ENCODE measurements around the gene RAP1GAP2. TPM values are rescaled to one million over a fixed set of nuclear protein-coding genes. Genes with fewer than 3 reads are reported as not detected.

The RAP1GAP2 gene
- polyA plus RNA-seq, 3 donors = 1.5 to 48.4 (median 6.1) TPM

GRCh38 chr17:2797637-2798036 lies 1.4 kb downstream of the RAP1GAP2 start:
- peaks cover 90% of the 10 kb centered on the region for H3K79me2 ChIP-seq (ENCODE audit: insufficient read depth, low read length)
- H3K36me3 Mint-ChIP-seq = peaks cover 27 to 42% of the 10 kb centered on the region in 2 donors
- peaks cover 16 to 32% of the 10 kb centered on the region in 2 donors for H3K36me3 ChIP-seq (replicated peaks in 1 of 2; ENCODE audit: control insufficient read depth in 1 of 2, insufficient read depth in 2 of 2, low read length in 2 of 2)
- H3K4me1 ChIP-seq (ENCODE audit: control insufficient read depth in 1 of 2, insufficient read depth in 2 of 2, low read length in 2 of 2) = peaks cover 56 to 73% of the 10 kb centered on the region in 2 donors
- no peaks in the 10 kb centered on the region for H3K27me3 ChIP-seq (ENCODE audit: control insufficient read depth in 2 of 2, insufficient read depth in 2 of 2, low read length in 2 of 2)
- peak overlapping the region; percentile 76 for H2AFZ ChIP-seq (ENCODE audit: insufficient read depth, low read depth, low read length, poor library complexity, severe bottlenecking)
- 21% methylated on average over 10 of the region's 11 CpGs for WGBS (ENCODE audit: insufficient coverage)
- H3K9me3 ChIP-seq (replicated peaks in 1 of 2; ENCODE audit: control insufficient read depth in 1 of 2, insufficient read depth in 1 of 2, low read length in 2 of 2) = no peaks in the 10 kb centered on the region
- peak overlapping the region; percentile 65 for H3K9ac ChIP-seq (ENCODE audit: insufficient read depth, low read length, poor library complexity, severe bottlenecking)
- TF ChIP-seq CTCF (IDR thresholded peaks at IDR 0.05) = no peak
- peak overlapping the region; percentile 94 for H3K4me2 ChIP-seq (replicated peaks; ENCODE audit: extremely low read depth, low read length, poor library complexity, severe bottlenecking)
- peak overlapping the region in 6 of 7 donors; percentile 53 to 95 (median 92) for H3K27ac Mint-ChIP-seq
- peaks cover 60% of the 10 kb centered on the region for H4K20me1 ChIP-seq (ENCODE audit: insufficient read depth, low read length)
- peak overlapping the region; percentile 78 to 88 (median 87) for H3K4me3 ChIP-seq (replicated peaks in 1 of 3; ENCODE audit: low read depth in 2 of 3, low read length in 3 of 3)
- intact Hi-C loops (cut with micrococcal nuclease) = loop anchor here in 1 of 2 donors (10.0 kb wide), 2 partner anchors 57 to 207 kb away; no protein-coding TSS in a partner anchor
- no peak for DNase-seq
- H3K4me3 Mint-ChIP-seq = peak overlapping the region; percentile 95 to 97
- H3K4me1 Mint-ChIP-seq = peaks cover 79% of the 10 kb centered on the region
- peak overlapping the region in 1 of 2 donors; percentile 90 for H3K27ac ChIP-seq (ENCODE audit: low read depth in 1 of 2, low read length in 2 of 2)
- H3K9me3 Mint-ChIP-seq = peaks cover 0 to 1% (median 0%) of the 10 kb centered on the region in 7 donors
- H3K27me3 Mint-ChIP-seq (ENCODE audit: low read depth in 3 of 3) = no peaks in the 10 kb centered on the region

- H3K36me3 Mint-ChIP-seq = peaks cover 30 to 43% of the 10 kb centered on the region in 2 donors
- Histone ChIP-seq H3K4me3 (replicated peaks in 1 of 3; ENCODE audit: low read depth in 2 of 3, low read length in 3 of 3) (peak overlapping the region in 2 of 3 experiments; percentile 87 to 88), H4K20me1 (ENCODE audit: insufficient read depth, low read length) (peaks cover 65% of the 10 kb centered on the region), H3K36me3 (replicated peaks in 1 of 2; ENCODE audit: control insufficient read depth in 1 of 2, insufficient read depth in 2 of 2, low read length in 2 of 2) (peaks cover 16 to 37% of the 10 kb centered on the region in 2 donors), H3K9me3 (replicated peaks in 1 of 2; ENCODE audit: control insufficient read depth in 1 of 2, insufficient read depth in 1 of 2, low read length in 2 of 2) (no peaks in the 10 kb centered on the region), H3K27me3 (ENCODE audit: control insufficient read depth in 2 of 2, insufficient read depth in 2 of 2, low read length in 2 of 2) (no peaks in the 10 kb centered on the region), H3K4me1 (ENCODE audit: control insufficient read depth in 1 of 2, insufficient read depth in 2 of 2, low read length in 2 of 2) (peaks cover 56 to 73% of the 10 kb centered on the region in 2 donors), H3K27ac (ENCODE audit: low read depth in 1 of 2, low read length in 2 of 2) (peak overlapping the region in 1 of 2 donors; percentile 90), H3K79me2 (ENCODE audit: insufficient read depth, low read length) (peaks cover 91% of the 10 kb centered on the region), H2AFZ (ENCODE audit: insufficient read depth, low read depth, low read length, poor library complexity, severe bottlenecking) (no peak overlapping the region), H3K4me2 (replicated peaks; ENCODE audit: extremely low read depth, low read length, poor library complexity, severe bottlenecking) (peak overlapping the region; percentile 94), H3K9ac (ENCODE audit: insufficient read depth, low read length, poor library complexity, severe bottlenecking) (no peak overlapping the region)
- H3K9me3 Mint-ChIP-seq = peaks cover 0 to 1% (median 0%) of the 10 kb centered on the region in 7 donors
- peaks cover 79% of the 10 kb centered on the region for H3K4me1 Mint-ChIP-seq
- peak overlapping the region in 4 of 7 donors; percentile 85 to 95 (median 92) for H3K27ac Mint-ChIP-seq
- TF ChIP-seq CTCF (IDR thresholded peaks at IDR 0.05) = no peak
- intact Hi-C loops (cut with micrococcal nuclease) = loop anchor here in 1 of 2 donors (10.0 kb wide), 2 partner anchors 57 to 207 kb away; no protein-coding TSS in a partner anchor
- no peaks in the 10 kb centered on the region for H3K27me3 Mint-ChIP-seq (ENCODE audit: low read depth in 3 of 3)
- DNase-seq = no peak
- 92% methylated on average over 11 of the region's 11 CpGs for whole genome bisulfite sequencing (ENCODE audit: insufficient coverage)
- H3K4me3 Mint-ChIP-seq = peak overlapping the region; percentile 95 to 97
These were observed 1.9 kb downstream of the RAP1GAP2 start for GRCh38 chr17:2798188-2798587.

Measured in CD14-positive monocyte (primary cell).